HL-60 (cell line): Measurements from ENCODE around the gene PRDM2.

Source experiments
- CTCF ChIP-seq: IDR thresholded peaks from one replicate; pipeline ENCODE4 v1.5.1; 2011; ENCODE audit warnings: low read length, control low read depth, inconsistent platforms; ENCODE audit not compliant: insufficient read depth
- GABPA ChIP-seq: IDR thresholded peaks from 2 replicates; pipeline ENCODE4 v1.6.1; 2012; ENCODE audit warnings: low read depth
- POLR2AphosphoS5 ChIP-seq: IDR thresholded peaks from 2 replicates; pipeline ENCODE4 v1.6.1; 2012; ENCODE audit warnings: low read depth

- TF ChIP-seq CTCF (no peak), GABPA (no peak), POLR2AphosphoS5 (no peak)
Measured at GRCh38 chr1:13803546-13804239, 103.7 kb downstream of the PRDM2 start.
